ENCODE measurements around the gene SKAP2. TPM values are rescaled to one million over a fixed set of nuclear protein-coding genes. Genes with fewer than 3 reads are reported as not detected.

Gene SKAP2
- total and polyA plus RNA-seq, 2 of the 13 experiments (the other 11 are each of a cell fraction or from before 2014, with no cell fraction given) = 3.6 to 12.9 TPM

GRCh38 chr7:26864309-26865093 lies at the start of gene SKAP2 (continued):
- TF ChIP-seq GPBP1L1 (CRISPR knock-in tag; IDR thresholded peaks at IDR 0.05) (no peak), PRPF4 (IDR thresholded peaks at IDR 0.05; ENCODE audit: low read depth, low read length, poor library complexity, severe bottlenecking) (no peak), ZEB1 (IDR thresholded peaks at IDR 0.05; ENCODE audit: insufficient replicate concordance, low read depth) (peak; percentile 79), ZNF737 (CRISPR knock-in tag; IDR thresholded peaks at IDR 0.05; ENCODE audit: borderline replicate concordance) (no peak), RFXANK (CRISPR knock-in tag; IDR thresholded peaks at IDR 0.05) (no peak), ZUFSP (CRISPR knock-in tag; IDR thresholded peaks at IDR 0.05; ENCODE audit: borderline replicate concordance) (no peak), KLF12 (CRISPR knock-in tag; IDR thresholded peaks at IDR 0.05; ENCODE audit: borderline replicate concordance) (0 out of 2 replicates have a peak, but pooled peaks have one; percentile 73), PHF20 (CRISPR knock-in tag; IDR thresholded peaks at IDR 0.05) (peak; percentile 80), RNF219 (CRISPR knock-in tag; IDR thresholded peaks at IDR 0.05) (0 out of 2 replicates have a peak, but pooled peaks have one; percentile 9), THAP8 (CRISPR knock-in tag; IDR thresholded peaks at IDR 0.05; ENCODE audit: borderline replicate concordance) (no peak), ZBTB40 (IDR thresholded peaks at IDR 0.05) (no peak), ZBTB40 (CRISPR knock-in tag; IDR thresholded peaks at IDR 0.05) (peak; percentile 35; the same call in 1 of the 2 replicates)
